Testis (tissue), 2 donors: ENCODE results near the gene TPCN2.

Experiments
- POLR2A ChIP-seq: fragments of 450-650 bp; IDR thresholded peaks from one replicate; pipeline ENCODE4 v1.6.1; 2017; ENCODE audit warnings: antibody characterized with exemption, mild to moderate bottlenecking, moderate library complexity
- TF ChIP-seq, protein P1 (sequence below), 3 experiments: fragments of 450-650 bp in 2 of 3; fragments of 200-600 bp in 1 of 3; sonication (generic) in 1 of 3; IDR thresholded peaks; one replicate each; pipeline ENCODE4 v1.5.1; 2016 to 2019; ENCODE audit warnings: antibody characterized with exemption in 3 of 3, mild to moderate bottlenecking in 2 of 3, moderate library complexity in 1 of 3

DNA sequence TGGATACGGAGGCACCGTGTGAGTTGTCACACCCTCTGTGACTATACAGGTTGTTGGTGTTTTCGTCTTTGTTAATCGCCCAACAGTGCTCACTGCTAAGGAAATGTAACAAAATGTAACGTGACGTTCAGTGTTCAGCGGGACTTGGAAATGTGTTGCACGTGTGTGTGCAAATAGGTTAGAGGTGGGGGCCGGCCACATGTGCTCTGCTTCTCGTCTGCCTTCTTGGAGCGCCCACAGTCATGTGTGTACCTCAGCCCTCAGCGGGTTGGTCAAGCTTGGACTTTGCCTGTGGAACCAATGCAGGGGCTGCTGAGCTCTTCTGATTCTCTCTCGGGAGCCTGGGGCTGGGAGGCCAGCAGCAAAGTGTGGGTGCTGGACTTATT lies 99.6 kb downstream of the TPCN2 start:
- TF ChIP-seq, protein P1, sequence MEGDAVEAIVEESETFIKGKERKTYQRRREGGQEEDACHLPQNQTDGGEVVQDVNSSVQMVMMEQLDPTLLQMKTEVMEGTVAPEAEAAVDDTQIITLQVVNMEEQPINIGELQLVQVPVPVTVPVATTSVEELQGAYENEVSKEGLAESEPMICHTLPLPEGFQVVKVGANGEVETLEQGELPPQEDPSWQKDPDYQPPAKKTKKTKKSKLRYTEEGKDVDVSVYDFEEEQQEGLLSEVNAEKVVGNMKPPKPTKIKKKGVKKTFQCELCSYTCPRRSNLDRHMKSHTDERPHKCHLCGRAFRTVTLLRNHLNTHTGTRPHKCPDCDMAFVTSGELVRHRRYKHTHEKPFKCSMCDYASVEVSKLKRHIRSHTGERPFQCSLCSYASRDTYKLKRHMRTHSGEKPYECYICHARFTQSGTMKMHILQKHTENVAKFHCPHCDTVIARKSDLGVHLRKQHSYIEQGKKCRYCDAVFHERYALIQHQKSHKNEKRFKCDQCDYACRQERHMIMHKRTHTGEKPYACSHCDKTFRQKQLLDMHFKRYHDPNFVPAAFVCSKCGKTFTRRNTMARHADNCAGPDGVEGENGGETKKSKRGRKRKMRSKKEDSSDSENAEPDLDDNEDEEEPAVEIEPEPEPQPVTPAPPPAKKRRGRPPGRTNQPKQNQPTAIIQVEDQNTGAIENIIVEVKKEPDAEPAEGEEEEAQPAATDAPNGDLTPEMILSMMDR (IDR thresholded peaks at IDR 0.05) = no peak
- no peak for TF ChIP-seq POLR2A
